BJ (cell line): ENCODE data around the gene CAPN10. TPM values are rescaled to one million over a fixed set of nuclear protein-coding genes. Genes with fewer than 3 reads are reported as not detected.
"Not testable (repeated sequence)": the region's sequence is repeated elsewhere in the genome, so short reads cannot be mapped to it uniquely, and the experiment has no call there.

ENCODE experiments used
- CTCF ChIA-PET: fragments of 350-600 bp; formaldehyde crosslinking; extraction: SDS; loops from one replicate; lab custom pipeline; 2021; ENCODE audit warnings: antibody characterized with exemption, inconsistent platforms; lab: Yijun Ruan, JAX
- POLR2A ChIA-PET: fragments of 300-600 bp; sonication (Branson Sonifier 250); formaldehyde crosslinking; extraction: SDS; loops from one replicate; lab custom pipeline; 2021; ENCODE audit warnings: antibody characterized with exemption; lab: Charles Lee
- DNase-seq: peaks from one replicate; pipeline ENCODE4 v3.0.0-alpha.2; 2011; ENCODE audit warnings: low read depth
- H3K27me3 ChIP-seq: 2 replicates; pipeline ENCODE4 v1.6.0; 2011; ENCODE audit warnings: low read length; ENCODE audit not compliant: control insufficient read depth, insufficient read depth
- H3K36me3 ChIP-seq: 2 replicates; pipeline ENCODE4 v1.5.1; 2011; ENCODE audit warnings: low read length; ENCODE audit not compliant: control insufficient read depth, insufficient read depth
- H3K4me3 ChIP-seq: 2 replicates; pipeline ENCODE4 v1.5.1; 2011; ENCODE audit warnings: low read depth, mild to moderate bottlenecking, control low read depth, low read length
- CTCF ChIP-seq: IDR thresholded peaks from 2 replicates; pipeline ENCODE4 v1.5.1; 2011; ENCODE audit warnings: low read depth, mild to moderate bottlenecking, control low read depth, inconsistent platforms, low read length, moderate library complexity; ENCODE audit not compliant: insufficient read depth
- polyA plus RNA-seq: library from polyadenylated mRNA; depleted of rRNA; stranded (reverse); fragments of >200 nt; gene quantifications from 2 replicates; pipeline ENCODE4 v1.2.3, GENCODE V29; 2011

The CAPN10 gene
- polyA plus RNA-seq, 1 experiment, result 14.9 TPM

GRCh38 chr2:240560480-240561324, 25.8 kb upstream of the CAPN10 start:
- Histone ChIP-seq H3K4me3 (peak overlapping the region; percentile 76), H3K36me3 (no peaks in the 10 kb centered on the region), H3K27me3 (no peaks in the 10 kb centered on the region)
- POLR2A ChIA-PET, result interaction anchor here (0.6 to 0.7 kb wide), 2 partner anchors 61 to 126 kb away, joined by 3 to 4 read pairs; no protein-coding TSS in a partner anchor
- CTCF ChIA-PET, result interaction anchor here (1.4 to 1.8 kb wide), 5 partner anchors 9 to 47 kb away, joined by 3 to 12 read pairs (median 3); no protein-coding TSS in a partner anchor
- peak; percentile 52 for TF ChIP-seq CTCF
- peak; percentile 81 for DNase-seq

GRCh38 chr2:240561325-240561971, 25.1 kb upstream of the CAPN10 start:
- H3K27me3 ChIP-seq, result no peaks in the 10 kb centered on the region
- no peaks in the 10 kb centered on the region for H3K36me3 ChIP-seq
- peak overlapping the region; percentile 76 for H3K4me3 ChIP-seq
- TF ChIP-seq CTCF, result no peak
- ChIA-PET POLR2A (no interaction called here), CTCF (interaction anchor here (0.7 to 1.8 kb wide), 6 partner anchors 9 to 48 kb away, joined by 3 to 12 read pairs (median 4); no protein-coding TSS in a partner anchor)
- peak; percentile 39 for DNase-seq

DNA sequence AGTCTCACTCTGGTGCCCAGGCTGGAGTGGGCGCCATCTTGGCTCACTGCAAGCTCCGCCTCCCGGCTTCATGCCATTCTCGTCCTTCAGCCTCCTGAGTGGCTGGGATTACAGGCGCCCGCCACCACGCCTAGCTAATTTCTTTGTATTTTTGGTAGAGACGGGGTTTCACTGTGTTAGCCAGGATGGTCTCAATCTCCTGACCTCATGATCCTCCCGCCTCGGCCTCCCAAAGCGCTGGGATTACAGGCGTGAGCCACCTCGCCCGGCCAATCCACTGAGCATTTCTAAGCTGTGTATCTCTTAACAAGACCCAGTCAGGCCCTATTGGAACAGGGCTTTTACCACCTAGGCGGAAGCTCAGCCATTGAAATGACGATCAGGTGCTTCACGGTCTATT, 23.3 kb upstream of the CAPN10 start:
- ChIA-PET CTCF (interaction anchor here (0.8 to 1.0 kb wide), 2 partner anchors 10 to 15 kb away, joined by 3 read pairs; no protein-coding TSS in a partner anchor), POLR2A (interaction anchor here (0.5 kb wide), 1 partner anchor 24 kb away, joined by 4 read pairs; no protein-coding TSS in a partner anchor)
- not testable (repeated sequence) for H3K36me3 ChIP-seq, DNase-seq, H3K27me3 ChIP-seq, H3K4me3 ChIP-seq

- no peaks in the 10 kb centered on the region for H3K27me3 ChIP-seq
- H3K36me3 ChIP-seq, result no peaks in the 10 kb centered on the region
- H3K4me3 ChIP-seq, result no peak overlapping the region
- no peak for DNase-seq
- no peak for TF ChIP-seq CTCF
- ChIA-PET POLR2A (no interaction called here), CTCF (interaction anchor here (0.5 to 2.2 kb wide), 5 partner anchors 10 to 795 kb away, joined by 3 to 6 read pairs (median 4); no protein-coding TSS in a partner anchor)
Measured at GRCh38 chr2:240563951-240564560, 22.5 kb upstream of the CAPN10 start.

DNA sequence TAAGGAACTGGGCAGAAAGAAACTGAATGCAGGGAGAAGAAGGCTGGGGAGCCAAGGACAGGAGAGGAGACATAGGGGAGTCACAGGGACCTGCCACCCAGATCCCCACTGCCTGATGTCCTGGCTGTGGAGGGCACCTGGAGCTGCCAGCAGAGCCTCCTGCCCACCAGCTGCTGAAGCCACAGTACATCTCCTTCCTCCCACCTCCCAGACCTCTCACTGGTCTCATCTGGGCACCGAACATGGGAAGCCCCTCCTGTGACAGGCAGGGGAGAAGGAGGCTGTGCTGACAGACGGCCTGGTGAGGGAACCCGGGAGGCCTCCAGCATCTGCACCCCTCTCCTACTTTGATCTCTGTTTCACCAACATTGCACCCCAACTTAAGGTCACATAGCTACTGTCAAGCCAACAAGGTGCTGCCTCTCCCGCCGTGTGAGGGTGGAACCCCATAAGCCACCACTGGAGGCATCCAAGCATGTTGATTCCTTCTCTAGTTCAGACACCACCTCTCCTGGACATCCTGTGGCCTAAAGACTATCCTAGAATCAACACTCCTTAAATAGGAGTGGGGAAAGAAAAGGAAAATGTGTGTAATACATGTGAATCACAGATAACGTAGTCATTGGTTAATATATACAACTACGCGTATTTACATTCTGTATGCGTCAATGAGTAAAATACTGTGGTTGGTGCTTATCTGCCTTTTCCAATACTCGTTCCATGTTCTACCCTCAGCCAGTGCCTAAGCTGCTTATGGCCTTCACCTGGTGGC, 21.8 kb upstream of the CAPN10 start:
- Histone ChIP-seq H3K27me3 (no peaks in the 10 kb centered on the region), H3K4me3 (no peak overlapping the region), H3K36me3 (no peaks in the 10 kb centered on the region)
- ChIA-PET POLR2A (no interaction called here), CTCF (interaction anchor here (1.1 to 3.1 kb wide), 4 partner anchors 11 to 27 kb away, joined by 4 to 34 read pairs (median 6); partner anchors contain the start of gene CAPN10)
- no peak for TF ChIP-seq CTCF
- no peak for DNase-seq
